ENCODE measurements around the gene OTOL1. TPM values are rescaled to one million over a fixed set of nuclear protein-coding genes. Genes with fewer than 3 reads are reported as not detected.
"Not testable (repeated sequence)": the region's sequence is repeated elsewhere in the genome, so short reads cannot be mapped to it uniquely, and the experiment has no call there.

OTOL1 gene
- total RNA-seq = not detected
- long read RNA-seq, donor 1 = 0 reads
- long read RNA-seq, donor 2 = 0 reads

DNA sequence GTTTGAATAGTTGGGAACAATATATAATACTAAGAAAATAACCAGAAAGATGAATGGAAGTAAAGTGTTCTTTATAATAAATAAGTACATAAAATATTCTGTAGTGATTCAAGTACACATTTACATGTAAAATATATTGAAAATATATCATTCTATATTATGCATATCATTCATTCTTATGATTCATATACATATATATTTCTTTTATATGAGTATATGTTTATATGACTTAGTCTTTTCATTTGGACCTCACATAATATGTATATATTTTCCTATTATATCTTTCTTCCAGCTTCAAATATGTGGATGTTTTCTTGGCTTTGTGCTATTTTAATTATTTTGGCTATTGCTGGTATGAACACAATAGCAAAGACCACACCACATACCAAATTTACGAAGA lies at the start of gene OTOL1:
Gene OTOL1, plus strand, starts transcription at position 301 of the 400 bp plus-strand sequence. Its CDS starts 0 bp downstream, at position 301.
- intact Hi-C loops (cut with DNase I) = no loop called here

DNA sequence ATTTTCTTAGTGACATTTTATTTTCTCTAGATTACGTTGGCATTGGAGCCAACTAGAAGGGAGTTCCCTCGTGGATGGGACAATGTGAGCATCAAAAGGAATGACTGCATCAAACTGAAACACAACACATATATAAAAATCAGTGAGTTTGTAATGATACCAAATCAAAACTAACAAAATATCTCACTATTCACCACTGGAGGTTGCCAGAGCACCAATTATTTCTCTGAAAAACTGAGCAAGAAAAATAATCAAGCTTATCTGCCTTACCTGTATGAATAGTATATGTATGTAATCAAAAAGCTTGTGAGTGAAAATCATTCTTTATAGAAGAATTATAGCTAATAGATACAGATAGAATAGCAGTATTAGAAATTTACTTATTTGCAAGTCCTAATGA lies 46.8 kb upstream of the OTOL1 start:
- intact Hi-C loops (cut with DNase I) = no loop called here
- DNase-seq (ENCODE audit: low spot score) = no peak

More for the DNA sequence above, at the start of gene OTOL1:
- DNase-seq (ENCODE audit: low spot score) = no peak

DNA sequence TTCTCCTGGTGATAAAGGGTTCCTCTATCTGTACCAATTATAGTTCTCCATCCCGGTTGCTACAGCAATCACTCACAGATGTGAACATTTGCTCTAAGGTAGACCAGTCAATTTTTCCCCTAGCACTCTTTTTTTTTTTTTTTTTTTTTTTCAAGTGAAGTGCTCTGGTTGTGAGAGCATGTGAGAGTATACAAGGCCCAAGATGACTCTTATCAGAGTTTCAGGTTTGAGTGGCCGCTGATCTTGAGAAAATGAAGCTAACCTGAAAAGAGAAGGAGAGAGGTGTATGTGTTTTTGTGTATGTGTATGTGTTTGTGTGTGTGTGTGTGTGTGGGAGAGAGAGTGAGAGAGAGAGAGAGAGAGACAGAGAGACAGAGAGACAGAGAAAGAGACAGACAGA lies 44.4 kb upstream of the OTOL1 start:
- no peak for DNase-seq (ENCODE audit: low spot score)
- intact Hi-C loops (cut with DNase I) = no loop called here

DNA sequence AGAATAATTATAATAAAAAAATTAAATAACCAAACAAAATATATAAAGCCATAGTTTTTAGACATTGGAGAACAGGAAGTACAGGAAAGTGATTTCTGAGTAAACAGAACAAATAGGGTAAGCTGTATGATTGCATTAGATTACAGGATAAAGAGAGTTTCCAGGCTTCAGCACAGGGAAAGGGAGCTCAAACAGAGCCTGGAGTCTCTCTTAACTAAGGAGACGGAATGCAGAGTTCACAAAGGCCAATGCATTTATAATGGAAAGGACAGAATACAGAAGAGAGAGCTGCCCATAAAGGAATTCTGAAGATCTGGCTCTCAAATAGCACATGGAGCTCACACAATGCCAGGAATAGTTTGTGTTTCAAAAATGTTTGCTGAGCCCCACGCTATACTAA lies 42.0 kb upstream of the OTOL1 start:
- intact Hi-C loops (cut with DNase I) = no loop called here
- no peak for DNase-seq (ENCODE audit: low spot score)

DNA sequence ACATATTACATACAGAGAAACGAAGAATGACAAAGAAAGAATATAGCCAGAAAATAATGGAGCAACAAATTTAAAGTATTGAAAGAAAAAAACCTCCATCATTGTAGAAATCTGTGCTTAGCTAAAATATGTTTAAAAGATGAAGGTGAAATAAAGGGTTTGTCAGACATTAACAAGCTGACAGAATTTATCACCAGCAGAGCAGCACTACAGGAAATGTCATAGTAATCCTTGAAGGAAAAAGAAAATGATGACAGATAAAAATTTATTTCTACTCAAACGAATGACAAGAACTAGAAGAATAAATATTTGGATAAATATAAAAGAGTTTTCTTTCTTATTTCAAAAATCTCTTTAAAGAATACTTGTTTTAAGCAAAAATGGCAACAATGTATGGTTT lies 40.6 kb upstream of the OTOL1 start:
- DNase-seq (ENCODE audit: low spot score) = no peak
- intact Hi-C loops (cut with DNase I) = no loop called here

DNA sequence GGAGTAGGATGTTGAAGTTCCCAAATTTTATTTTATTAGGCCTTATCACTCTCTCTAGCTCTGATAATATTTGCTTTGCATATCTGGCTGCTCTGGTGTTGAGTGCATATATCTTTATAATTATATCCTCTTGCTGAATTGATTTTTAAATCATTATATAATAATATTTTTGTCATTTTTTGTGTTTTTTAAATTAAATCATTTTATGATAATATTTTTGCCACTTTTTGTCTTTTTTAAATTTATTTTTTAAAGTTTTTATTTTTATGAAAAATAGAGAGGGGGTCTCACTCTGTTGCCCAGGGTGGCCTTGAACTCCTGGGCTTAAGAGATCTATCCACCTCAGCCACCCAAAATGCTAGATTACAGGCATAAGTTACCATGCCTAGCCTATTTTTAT lies 34.5 kb upstream of the OTOL1 start:
- intact Hi-C loops (cut with DNase I) = no loop called here
- DNase-seq (ENCODE audit: low spot score) = no peak

DNA sequence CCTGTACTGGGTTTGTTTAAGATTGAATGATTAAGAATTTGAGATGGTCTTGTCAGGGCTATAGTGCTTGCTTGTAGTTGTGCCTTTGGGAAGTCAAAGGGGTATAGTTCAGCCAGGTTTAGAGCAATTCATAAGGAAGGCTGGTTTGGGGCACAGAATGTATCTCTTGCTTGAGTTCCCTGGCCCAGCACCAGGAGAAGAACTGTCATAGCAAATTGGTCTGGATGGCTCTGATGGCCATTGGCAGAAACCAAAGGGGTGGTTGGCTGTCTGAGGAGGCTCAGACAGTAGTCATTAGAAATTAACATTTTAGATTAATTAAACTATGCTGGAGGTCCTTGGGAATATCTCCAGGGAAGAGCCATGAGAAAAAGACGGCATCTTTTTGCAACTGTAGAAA lies 25.4 kb upstream of the OTOL1 start:
- DNase-seq (ENCODE audit: low spot score) = no peak
- intact Hi-C loops (cut with DNase I) = no loop called here

DNA sequence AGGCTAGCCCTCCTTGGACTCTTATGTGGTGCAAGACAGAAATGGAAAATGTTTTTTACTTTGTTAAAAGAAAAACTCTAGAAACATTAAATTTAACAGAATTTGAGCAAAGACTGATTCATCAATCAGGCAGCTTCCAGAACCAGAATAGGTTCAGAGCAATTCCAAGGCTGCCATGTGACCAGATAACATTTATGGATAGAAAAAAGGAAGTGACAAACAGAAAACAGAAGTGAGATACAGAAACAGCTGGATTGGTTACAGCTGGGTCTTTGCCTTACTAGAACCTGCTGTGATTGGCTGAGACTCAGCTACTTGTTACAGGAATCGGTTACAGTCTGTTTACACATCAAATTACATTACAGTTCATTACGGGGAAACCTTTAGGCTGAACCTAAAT lies 22.5 kb upstream of the OTOL1 start:
- no peak for DNase-seq (ENCODE audit: low spot score)
- intact Hi-C loops (cut with DNase I) = no loop called here

DNA sequence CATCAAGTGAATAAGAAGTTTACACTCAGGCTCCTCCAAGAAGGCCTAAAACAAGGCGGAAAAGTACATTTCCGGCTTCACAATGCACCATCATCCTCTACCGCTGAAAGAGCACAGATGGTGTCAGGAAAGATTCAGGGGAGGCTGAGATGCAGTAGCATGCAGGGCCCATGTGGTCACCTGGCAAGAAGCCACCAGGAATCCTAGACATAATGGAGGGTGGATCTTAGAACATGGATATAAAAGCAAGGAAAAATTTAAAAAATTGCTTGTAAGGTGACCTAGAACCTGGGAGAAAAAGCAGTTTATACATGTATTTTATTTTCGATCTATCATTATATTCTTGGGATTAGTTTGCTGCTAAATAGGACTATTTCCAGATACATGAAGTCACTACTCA lies 21.9 kb upstream of the OTOL1 start:
- DNase-seq (ENCODE audit: low spot score) = no peak
- intact Hi-C loops (cut with DNase I) = no loop called here

DNA sequence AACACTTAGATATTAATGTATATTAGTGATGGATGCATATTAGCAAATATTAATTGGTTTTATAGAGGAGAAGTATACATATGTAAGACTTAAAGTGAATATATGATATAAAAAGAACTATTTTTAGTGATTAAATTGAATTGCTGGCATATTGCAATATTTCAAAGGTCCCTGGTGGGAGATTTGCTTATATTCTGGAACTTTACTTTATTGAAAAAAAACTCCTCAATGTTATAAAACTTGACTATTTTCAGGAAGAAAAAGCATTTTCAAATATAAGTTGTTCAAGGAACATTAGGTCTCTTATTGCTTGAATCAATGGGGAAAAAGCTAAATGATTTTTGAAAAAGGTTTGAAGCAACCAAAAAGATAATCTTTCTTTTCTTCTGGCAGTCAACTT lies 21.4 kb upstream of the OTOL1 start:
- intact Hi-C loops (cut with DNase I) = no loop called here
- DNase-seq (ENCODE audit: low spot score) = no peak

DNA sequence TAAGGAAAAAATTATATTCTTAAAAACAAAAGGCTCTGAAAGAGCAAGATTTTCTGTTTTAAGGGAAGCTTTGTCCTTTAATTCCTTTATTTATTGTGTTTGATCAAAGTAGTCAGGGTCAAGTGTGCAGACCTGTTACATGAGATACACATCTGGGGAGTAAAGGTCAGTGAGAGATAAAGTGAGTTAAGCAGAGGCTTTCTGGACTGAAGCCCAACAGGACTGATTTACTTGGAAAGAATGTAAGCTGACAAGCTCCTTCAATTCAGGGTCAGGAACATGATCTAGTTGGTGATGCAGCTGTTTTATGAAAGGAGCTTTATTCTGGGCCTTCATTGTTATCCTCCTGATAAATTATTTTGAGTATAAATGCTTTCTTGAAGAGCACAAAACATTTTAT lies 20.7 kb upstream of the OTOL1 start:
- intact Hi-C loops (cut with DNase I) = no loop called here
- no peak for DNase-seq (ENCODE audit: low spot score)

DNA sequence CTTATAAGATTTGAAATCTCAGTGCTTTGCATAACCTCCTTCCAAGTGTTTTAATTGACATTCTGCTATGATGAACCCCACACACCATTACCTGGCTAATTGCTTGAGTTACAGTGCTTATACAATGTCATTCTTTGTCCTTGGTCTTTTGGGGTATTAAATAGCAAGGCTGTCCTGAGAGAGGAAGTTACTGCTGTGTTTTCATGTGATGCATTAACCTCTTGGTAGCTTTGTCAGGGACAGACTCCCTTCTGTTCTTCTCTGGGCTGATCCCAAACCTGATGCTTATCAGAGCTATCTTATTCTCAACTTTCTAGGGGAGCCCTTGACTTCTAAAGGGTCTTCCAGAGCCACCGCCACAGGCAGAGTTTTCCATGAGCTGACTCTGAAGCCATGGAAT lies 12.4 kb upstream of the OTOL1 start:
- DNase-seq (ENCODE audit: low spot score) = no peak

DNA sequence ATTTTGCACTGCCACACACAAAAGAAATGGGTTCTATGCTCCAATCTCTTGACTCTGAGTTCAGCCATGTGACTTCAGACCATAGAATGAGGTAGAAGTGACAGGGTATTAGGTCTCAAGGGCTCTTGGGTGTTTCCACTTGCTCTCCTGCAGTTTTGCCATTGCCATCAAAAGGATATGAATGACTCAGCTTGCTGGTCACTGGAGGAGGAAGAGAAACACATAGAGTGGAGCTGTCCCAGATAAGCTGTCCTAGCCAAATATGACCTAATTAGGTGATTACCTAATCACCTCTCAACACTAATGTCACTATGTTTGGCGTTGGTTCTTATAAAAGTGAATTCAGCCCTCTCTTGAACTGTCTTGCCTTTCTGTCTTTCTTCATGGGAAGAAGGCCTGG lies 8.3 kb upstream of the OTOL1 start:
- DNase-seq (ENCODE audit: low spot score); intact Hi-C loops (cut with DNase I): not testable (repeated sequence)

More for the DNA sequence above, 12.4 kb upstream of the OTOL1 start:
- intact Hi-C loops (cut with DNase I) = no loop called here

DNA sequence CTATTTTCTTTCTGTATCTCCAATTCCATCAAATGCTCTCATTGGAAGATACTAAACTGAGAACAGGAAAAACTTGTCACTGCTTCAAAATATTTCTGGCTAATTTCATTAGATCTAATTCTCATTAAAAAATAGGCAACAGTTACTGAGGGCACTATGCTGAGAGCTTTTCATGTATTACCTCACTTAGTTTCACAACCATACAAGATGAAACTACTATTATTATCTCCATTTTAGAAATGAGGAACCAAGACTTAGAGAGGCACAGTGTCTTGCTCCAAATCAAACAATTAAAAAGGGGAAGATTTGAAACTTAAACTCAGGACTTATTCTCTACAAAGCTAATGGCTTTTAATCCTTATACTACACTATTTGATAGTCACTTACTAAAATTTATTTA lies 7.2 kb upstream of the OTOL1 start:
- intact Hi-C loops (cut with DNase I) = no loop called here
- DNase-seq (ENCODE audit: low spot score) = no peak

DNA sequence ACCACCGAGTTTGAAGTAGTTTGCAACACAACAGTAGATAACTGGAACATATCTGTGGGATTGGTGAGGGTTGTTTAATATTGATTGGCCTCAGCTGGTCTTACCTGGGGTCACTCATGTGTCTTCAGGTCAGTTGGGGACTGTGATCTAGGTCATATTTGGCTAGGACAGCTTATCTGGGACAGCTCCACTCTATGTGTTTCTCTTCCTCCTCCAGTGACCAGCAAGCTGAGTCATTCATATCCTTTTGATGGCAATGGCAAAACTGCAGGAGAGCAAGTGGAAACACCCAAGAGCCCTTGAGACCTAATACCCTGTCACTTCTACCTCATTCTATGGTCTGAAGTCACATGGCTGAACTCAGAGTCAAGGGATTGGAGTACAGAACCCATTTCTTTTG lies 5.8 kb upstream of the OTOL1 start:
- DNase-seq (ENCODE audit: low spot score); intact Hi-C loops (cut with DNase I): not testable (repeated sequence)

DNA sequence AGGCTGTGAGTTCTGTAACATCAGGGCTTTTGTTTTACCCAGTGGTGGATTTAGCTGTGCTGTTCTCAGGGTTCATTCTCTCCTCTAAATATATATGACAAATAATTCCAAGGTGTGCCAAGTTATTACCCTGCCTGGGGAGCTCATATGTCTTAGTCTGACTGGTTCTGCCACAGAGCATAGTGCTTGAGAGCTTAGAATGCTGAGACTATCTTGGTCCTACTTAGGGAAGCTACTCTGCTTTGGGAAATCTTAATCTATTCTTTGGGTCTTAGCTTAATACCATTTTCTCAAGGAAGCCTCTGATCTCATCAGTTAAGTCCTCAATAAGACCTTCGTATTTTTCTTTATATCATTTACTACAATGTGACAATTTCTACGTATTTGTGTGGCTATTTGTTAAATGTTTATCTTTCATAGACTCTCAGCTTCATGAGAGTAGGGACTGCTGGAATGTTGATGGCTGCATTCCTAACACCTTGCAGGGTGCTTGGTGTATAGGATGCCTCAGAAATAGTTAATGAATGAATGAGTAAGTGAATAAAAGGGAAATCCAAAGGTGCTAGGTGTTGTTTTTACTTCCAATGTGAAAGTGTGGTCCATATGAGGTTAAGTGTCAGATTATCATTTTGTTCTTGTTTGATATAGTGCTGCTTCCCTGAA lies 1.8 kb downstream of the OTOL1 start:
- no peak for DNase-seq (ENCODE audit: low spot score)
- intact Hi-C loops (cut with DNase I) = no loop called here

DNA sequence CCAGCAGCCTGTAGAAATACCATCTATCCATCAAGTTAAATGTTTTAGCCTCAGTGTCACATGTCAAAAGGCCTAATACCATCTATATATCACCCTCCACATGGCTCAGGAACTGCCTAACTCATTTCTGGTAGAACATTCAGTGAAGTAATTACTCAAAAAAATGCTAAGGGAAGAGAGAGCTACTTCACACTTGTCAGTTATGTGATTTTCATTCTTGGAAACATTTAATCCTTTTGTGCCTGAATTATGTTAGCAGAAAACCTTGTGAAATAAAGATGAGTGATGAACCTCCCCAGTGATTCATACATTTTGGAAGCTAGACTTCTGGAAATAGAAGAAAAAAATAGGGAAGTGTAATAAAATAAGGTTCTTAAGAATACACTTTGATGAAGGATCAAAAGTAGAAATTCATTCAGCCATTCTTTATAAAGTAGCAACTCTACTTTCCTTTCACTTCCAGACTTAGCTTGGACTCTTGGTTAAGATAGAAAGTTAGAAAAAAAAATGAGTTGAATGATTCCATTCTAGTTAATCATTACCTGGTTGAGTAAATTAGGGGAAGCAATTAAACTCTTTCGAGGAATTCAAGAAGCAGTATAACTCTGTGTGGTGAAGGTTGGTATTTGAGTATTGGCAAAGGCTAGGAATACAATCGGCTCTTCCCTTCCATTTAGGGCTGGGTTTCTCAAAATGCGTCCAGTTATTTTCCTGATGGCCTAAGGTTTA lies 3.6 kb downstream of the OTOL1 start:
- no peak for DNase-seq (ENCODE audit: low spot score)
- intact Hi-C loops (cut with DNase I) = no loop called here

DNA sequence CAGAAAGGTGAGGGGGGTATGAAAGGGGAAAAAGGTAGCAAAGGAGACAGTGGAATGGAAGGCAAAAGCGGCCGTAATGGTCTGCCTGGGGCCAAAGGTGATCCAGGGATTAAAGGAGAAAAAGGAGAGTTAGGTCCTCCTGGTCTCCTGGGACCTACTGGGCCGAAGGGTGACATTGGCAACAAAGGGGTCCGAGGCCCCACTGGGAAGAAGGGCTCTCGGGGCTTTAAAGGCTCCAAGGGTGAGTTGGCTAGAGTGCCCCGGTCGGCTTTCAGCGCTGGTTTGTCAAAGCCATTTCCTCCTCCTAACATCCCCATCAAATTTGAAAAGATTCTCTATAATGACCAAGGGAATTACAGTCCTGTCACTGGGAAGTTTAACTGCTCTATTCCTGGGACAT lies 6.7 kb downstream of the OTOL1 start:
- peak; percentile 75 for DNase-seq (ENCODE audit: low spot score)
- intact Hi-C loops (cut with DNase I) = no loop called here

DNA sequence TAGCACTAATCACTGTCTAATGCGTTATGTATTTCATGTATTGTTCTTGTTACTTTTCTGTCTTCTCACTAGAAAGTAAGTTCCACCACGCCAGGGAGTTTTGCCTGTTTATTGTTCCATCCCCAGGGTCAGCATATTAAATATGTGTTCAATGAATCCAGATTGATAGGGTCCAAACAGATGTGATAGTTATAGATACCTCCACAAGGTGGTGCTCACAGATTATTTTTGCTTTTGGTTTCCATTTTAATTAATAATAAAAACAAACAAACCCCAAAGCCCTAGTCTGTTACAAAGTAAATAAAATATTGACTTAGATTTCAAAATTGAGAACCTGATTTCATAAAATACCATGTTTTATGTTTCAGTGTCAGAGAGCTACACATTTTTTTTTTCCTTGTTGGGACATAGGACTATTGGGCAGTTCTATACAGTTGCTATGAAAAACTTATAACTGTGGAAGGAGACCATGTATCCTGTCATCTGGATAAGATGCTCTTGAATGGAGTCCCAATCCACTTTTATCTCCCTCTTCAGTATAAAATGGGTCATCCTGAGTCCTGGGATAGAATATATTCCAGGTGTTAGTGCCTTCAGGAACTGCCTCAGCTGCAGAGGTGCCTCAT lies 12.4 kb downstream of the OTOL1 start:
- no peak for DNase-seq (ENCODE audit: low spot score)
- intact Hi-C loops (cut with DNase I) = no loop called here

DNA sequence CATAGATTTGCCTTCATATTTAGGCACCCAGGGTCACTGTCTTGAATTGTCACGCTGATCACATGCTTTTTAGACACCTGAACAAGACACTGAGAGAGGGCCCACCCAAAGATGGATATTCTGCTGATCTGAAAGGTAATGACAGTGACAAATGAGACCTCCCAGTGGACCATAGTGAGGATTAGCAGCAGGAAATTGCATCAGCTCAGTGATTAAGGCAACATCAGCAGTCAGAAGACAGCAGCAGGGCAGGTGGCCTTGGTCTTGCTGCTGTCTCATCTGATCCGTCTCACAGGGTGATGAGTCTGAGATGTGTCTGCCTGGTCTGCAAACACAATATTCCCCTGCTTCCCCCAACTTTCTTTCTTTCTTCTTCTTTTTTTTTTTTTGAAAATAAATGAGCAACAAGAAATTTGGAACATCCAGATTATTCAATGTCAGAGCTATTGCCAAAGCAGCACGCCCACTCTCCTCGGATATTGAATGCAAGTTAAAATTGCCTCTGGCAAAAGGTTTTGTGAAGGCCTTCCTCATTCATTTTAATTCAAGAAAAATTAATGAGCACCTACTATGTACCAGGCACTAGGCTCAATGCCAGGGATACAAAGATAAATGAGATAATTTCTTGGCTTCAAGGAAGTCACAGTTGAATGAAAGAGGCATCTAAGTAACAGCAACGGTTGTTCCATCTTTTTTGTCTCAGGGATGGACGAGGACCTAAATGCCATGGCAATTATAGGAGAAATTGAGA lies 14.1 kb downstream of the OTOL1 start:
- no peak for DNase-seq (ENCODE audit: low spot score)
- intact Hi-C loops (cut with DNase I) = no loop called here
